GM21447 (cell line): ENCODE data around the gene ANKLE1.

Experiments
- ATAC-seq: cut with Tn5 transposase; IDR thresholded peaks from one replicate; pipeline ENCODE4 v1.9.1; 2021; ENCODE audit not compliant: unreplicated experiment

ANKLE1 gene

DNA sequence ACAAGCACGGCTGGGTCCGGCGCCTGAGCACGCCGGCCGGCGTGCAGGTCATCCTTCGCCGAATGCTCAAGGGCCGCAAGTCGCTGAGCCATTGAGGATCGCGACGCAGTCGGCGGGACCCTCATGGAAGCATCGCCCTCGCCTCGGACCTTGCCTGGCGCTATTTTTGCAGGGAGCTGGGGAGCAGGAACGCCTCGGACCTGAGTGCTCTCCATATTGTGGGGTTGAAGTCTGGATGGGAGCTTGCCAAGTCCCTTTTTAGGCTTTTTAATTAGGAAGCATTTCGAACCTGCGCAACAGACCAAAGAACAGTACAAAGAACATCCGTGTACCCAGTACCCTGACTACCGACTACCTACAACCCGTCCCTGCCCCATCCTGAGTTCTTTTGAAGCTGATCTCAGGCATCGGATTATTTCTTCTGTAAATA lies 24.6 kb downstream of the ANKLE1 start:
- ATAC-seq: no peak

DNA sequence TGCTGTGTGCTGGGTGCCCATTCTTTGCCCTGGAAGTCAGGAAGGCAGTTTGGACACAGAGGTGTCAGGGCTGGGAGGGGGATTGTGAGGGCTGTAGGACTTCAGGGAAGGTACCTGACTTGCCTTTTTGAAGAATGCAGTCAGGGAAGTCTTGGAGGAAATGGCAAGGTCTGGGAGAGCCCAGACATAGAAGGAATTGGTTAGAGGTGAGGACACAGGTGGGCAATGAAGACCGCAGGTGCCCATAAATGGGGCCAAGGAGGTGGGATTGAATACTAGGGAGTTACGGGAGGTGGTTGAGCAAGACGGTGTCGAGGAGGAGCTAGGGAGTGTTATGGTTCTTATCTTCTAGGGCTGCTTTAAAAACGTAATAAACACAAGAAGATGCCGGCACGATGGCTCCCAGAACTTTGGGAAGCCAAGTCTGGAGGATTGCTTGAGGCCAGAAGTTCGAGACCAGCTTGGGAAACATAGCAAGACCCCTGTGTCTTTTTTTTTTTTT lies 26.2 kb downstream of the ANKLE1 start:
- ATAC-seq: no peak

DNA sequence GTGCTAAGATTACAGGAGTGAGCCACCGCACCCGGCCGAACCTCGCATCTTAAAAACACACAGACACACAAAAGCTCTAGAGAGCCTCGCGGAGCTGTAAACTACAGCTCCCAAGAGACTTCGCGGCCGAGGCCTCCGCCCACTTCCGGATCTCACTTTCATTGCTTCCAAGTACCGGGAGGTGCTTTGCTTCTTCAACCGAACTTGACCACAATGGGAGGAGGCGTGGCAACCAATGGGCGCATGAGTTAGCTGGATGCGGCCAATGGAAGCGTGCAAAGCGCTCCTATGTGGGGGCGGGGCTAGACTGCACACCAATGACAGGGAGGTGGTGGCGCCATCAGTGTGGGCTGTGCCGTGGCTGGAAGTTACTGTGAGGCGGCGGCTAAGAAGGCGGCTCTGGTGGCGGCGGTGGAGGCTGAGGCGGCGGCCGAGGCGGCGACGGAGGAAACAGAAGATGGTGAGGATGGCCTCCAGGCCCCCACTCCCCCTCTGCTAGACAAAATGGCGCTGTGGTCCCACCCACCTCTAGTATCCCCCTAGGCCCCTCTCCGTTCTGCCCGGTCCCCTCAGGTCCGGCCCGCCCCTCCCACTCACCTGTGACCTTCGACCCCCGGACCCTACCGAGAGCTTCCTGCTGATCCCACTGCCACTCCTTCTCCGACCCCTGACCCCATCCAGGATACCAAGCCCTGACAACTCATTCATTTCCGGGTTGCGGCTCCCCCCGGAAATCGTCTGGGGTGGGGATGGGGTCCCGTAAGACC lies 27.7 kb downstream of the ANKLE1 start, which contains the start of gene DDA1:
DDA1 (plus strand) TSS at position 366 of the 767 bp plus-strand sequence; CDS start at position 458, 92 bp downstream.
- ATAC-seq: peak; percentile 64

GRCh38 chr19:17309965-17310461 lies 28.3 kb downstream of the ANKLE1 start:
- no peak for ATAC-seq

- no peak for ATAC-seq
Measured at GRCh38 chr19:17311455-17312188, 29.9 kb downstream of the ANKLE1 start.

- no peak for ATAC-seq
Measured at GRCh38 chr19:17312189-17313113, 30.8 kb downstream of the ANKLE1 start.

- ATAC-seq: no peak
Measured at GRCh38 chr19:17314007-17314593, 32.4 kb downstream of the ANKLE1 start.

- no peak for ATAC-seq
Measured at GRCh38 chr19:17318966-17319365, 37.3 kb downstream of the ANKLE1 start.

DNA sequence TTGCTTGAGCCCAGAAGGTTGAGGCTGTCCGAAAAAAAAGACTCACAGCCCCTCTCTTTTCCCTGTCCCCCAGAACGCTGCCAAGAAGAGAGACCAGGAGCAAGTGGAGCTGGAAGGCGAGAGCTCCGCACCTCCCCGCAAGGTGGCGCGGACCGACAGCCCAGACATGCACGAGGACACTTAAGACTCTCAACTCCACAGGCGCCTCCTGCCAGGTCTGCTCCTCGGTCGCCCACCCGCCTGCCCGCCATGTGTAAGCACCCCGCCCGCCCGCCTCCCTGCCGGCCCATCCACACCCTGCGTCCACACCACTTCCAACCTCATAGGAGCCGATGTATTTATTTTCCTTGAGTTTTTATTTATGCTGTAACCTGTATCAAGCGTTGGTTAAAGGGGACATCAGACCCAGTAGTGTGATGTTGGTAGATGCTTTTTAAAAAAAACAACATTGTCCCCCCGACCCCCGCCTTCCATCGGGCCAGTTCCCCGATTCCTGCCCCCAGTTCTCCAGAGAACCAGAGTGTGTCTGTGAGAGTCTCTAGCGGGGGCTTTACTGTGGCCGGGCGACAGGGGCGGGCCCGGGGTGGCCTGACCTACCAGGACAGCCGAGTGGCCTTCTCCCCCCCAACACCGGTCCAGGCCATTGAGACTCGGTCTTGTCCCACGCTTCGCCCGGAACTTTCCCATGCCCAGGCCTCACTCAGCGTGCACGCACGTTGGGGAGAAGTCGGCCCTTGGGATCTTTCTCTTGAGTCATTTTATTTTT lies 38.0 kb downstream of the ANKLE1 start:
- no peak for ATAC-seq

- no peak for ATAC-seq
Measured at GRCh38 chr19:17320435-17320834, 38.7 kb downstream of the ANKLE1 start.

DNA sequence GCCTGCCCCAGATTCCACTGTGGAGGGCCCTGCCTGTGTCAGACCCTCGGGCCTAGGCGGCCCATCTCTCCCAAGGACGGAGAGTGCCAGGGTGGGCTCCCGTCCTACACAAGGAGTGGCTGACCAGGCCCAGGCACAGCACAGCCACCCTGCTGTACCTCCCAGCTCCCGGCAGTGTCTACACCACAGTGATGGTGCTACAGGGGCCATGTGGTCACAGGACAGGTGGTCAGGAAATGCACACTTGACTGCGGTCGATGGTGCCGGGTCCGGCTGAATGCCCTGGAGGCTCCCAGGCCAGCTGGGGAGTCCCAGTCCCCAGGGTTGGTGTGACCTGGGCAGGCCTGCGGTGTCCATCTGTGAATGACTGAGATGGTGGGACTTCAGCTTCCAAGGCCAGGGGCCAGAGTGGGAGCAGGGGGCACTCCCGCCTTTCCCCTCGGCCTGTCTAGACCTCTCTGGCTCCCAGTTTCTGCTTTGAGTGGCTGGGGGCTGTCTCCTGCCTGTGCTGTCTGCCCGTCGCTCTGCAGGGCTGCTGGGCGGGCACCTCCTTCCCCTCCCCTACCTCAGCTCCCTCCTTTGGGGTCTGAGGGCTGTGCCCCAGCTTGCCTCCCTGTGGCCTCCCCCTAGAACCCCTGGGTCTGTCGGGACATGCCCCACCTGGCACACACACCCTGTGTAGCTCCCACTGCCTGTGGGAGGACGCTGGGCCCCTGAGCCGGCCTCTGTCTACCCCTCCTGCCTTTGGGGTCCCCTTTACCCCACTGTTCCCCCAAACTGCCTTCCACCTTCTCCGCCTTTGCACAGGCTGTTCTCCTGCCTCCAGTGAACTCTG lies 40.2 kb downstream of the ANKLE1 start:
- ATAC-seq: no peak

DNA sequence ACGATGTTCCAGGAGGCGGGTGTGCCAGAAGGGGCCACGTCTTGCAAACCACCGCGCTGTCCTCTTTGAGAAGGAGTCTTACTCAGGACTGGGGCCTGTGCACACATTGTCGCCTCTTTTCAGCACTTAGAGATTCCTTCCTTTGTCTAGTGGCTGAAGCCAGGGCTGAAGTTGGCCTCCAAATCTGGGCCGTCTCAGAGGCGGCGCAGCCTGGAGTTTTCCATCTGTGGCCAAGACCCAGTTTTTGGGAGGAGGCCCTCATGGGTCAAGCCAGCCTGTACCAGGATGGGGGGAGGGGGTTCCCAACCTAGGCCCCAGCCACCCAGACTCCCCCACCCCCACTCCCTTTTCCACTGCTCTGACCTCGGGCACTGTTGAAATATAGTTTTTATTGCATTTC lies 41.2 kb downstream of the ANKLE1 start:
- no peak for ATAC-seq

DNA sequence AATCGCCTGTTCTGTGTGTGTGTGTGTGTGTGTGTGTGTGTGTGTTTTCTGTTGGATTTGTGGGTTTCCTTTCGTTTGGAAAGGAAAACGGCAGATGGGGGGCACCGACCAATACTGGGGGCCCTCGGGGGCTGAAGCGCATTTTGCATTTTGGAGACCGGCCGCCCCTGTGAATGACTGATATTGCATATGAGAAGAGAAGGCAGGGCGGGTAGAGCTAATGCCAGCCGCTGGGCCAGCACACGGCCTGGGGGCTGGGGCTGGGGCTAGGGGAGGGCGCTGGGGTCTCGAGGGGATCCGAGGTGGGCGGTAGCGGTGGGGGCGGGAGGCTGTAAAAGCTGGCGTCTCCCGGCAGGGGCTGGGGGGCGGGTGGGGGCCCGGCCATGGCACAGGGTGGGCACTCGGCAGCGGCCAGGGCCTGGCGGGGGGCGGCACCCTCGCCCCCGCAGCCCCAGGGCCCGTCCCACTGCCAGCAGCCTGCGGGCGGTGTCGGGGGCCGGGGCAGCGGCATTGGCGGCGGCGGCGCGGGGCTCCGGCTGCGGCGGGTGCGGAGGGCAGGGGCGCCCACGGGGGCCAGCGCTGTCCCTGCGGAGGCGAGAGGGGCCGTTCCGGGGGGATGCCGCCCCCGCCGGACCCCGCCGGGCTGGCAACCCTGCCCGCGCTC lies 41.7 kb downstream of the ANKLE1 start:
- ATAC-seq: no peak

- ATAC-seq: no peak
Measured at GRCh38 chr19:17323964-17324332, 42.2 kb downstream of the ANKLE1 start.

- no peak for ATAC-seq
Measured at GRCh38 chr19:17324357-17325114, 42.8 kb downstream of the ANKLE1 start.

DNA sequence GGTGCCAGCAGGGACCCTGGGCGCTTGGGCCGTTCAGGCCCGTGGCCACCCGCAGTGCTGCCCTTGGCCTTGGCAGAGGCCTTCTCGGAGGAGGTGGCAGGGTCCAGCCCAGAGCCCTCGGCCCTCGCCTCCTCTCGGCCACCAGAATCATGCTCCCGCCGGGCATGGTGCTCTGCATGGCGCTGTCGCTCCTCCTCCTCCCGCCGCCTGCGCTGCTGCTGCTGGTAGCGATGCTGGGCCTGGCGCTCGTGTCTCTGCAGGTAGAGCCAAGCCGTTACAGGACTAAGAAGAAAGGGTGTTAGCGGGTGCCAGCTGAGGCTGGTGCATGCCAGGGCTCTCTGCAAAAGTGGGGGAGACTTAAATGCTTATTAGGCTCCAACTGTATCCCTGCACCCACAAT lies 43.4 kb downstream of the ANKLE1 start:
- ATAC-seq: no peak

- no peak for ATAC-seq
Measured at GRCh38 chr19:17325881-17326594, 44.3 kb downstream of the ANKLE1 start.
